Central memory CD8-positive, alpha-beta T cell (primary cell): ENCODE measurements around the gene DENND2C.
"Not testable (repeated sequence)": the region's sequence is repeated elsewhere in the genome, so short reads cannot be mapped to it uniquely, and the experiment has no call there.

Experiments
- ATAC-seq: fragments of 150-1000 bp; cut with Tn5 transposase; replicated peaks from 2 replicates; pipeline ENCODE4 v1.10.0; 2022; ENCODE audit warnings: mild to moderate bottlenecking, moderate FRiP score, moderate number of reproducible peaks; ENCODE audit not compliant: poor library complexity, severe bottlenecking; ENCODE audit errors: extremely low read depth
- DNase-seq, 2 donors: peaks; one replicate each; pipeline ENCODE4 v3.0.0; 2021; ENCODE audit warnings: low spot score in 2 of 2
- H3K27ac Mint-ChIP-seq: one replicate; pipeline ENCODE4 v1.8.0; 2022; ENCODE audit warnings: low read depth, mild to moderate bottlenecking, moderate library complexity, mixed read lengths
- H3K27me3 Mint-ChIP-seq: one replicate; pipeline ENCODE4 v1.8.0; 2022; ENCODE audit warnings: mixed read lengths
- H3K36me3 Mint-ChIP-seq: one replicate; pipeline ENCODE4 v1.8.0; 2022; ENCODE audit warnings: mild to moderate bottlenecking, moderate library complexity, mixed read lengths; ENCODE audit not compliant: insufficient read depth
- H3K4me1 Mint-ChIP-seq: one replicate; pipeline ENCODE4 v1.8.0; 2022; ENCODE audit warnings: mixed read lengths
- H3K4me3 Mint-ChIP-seq: one replicate; pipeline ENCODE4 v1.8.0; 2022; ENCODE audit warnings: mild to moderate bottlenecking, moderate library complexity, mixed read lengths
- H3K9me3 Mint-ChIP-seq: one replicate; pipeline ENCODE4 v1.8.0; 2022; ENCODE audit warnings: mixed read lengths

The DENND2C gene

GRCh38 chr1:114586513-114587047, 83.3 kb downstream of the DENND2C start:
- H3K9me3 Mint-ChIP-seq = no peaks in the 10 kb centered on the region
- H3K27me3 Mint-ChIP-seq = no peaks in the 10 kb centered on the region
- H3K4me3 Mint-ChIP-seq = no peak overlapping the region
- H3K4me1 Mint-ChIP-seq = no peaks in the 10 kb centered on the region
- ATAC-seq (no peak), DNase-seq (no peak)
- no peak overlapping the region for H3K27ac Mint-ChIP-seq
- peaks cover 5% of the 10 kb centered on the region for H3K36me3 Mint-ChIP-seq

DNA sequence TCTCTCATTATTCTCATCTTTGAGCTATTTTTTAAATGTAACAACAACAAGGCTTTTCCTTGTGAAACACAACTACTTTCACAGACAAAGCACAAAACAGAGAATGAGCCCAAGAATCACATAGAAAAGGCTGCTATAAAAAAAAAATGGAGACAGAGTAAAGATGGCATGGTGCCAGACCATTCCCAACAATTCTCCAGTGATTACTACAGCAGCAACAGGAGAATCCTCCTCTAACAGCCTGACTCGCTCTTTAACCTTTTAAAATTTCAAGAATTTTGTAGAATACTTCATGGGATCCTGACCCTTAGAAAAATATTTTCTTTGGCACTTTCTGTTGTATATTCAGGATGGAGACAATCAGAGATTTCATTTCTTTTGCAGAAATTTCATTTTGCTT, 84.6 kb downstream of the DENND2C start:
- H3K4me3 Mint-ChIP-seq = no peak overlapping the region
- no peaks in the 10 kb centered on the region for H3K4me1 Mint-ChIP-seq
- no peak for ATAC-seq
- no peak overlapping the region for H3K27ac Mint-ChIP-seq
- H3K27me3 Mint-ChIP-seq = no peaks in the 10 kb centered on the region
- H3K9me3 Mint-ChIP-seq = no peaks in the 10 kb centered on the region
- no peak for DNase-seq
- H3K36me3 Mint-ChIP-seq = peaks cover 11% of the 10 kb centered on the region

- Mint-ChIP-seq H3K4me3 (peak within 1 kb of the TSS; percentile 90), H3K27ac (peak within 1 kb of the TSS; percentile 94), H3K4me1 (peaks cover 10% of the 10 kb centered on the region), H3K9me3 (no peaks in the 10 kb centered on the region), H3K27me3 (no peaks in the 10 kb centered on the region), H3K36me3 (peaks cover 40% of the 10 kb centered on the region)
- ATAC-seq = peak; percentile 94
- peak; percentile 85 to 96 for DNase-seq
Measured at GRCh38 chr1:114581335-114582287, 88.2 kb downstream of the DENND2C start, which contains the start of gene BCAS2. TSS of gene BCAS2 (minus strand) at chr1:114581615. CDS start at chr1:114581591, 24 bp downstream.

DNA sequence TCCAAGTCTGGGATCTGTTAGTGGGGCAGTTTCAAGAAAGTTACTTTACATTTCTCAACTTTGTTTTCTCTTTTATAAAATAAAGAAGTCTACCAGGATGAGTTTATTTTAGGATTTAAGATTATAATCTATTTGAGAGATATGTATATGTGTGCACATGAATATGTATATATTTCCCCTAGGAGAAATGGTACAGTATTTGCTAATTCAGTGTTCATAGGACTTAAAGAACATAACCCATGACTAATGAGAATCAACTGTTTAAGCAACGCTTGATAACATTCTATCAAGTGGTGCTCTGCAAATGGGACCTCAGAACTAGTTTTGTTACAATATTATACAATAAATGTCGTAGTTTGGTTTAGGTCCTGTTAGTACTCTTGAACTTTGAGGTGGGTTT, 95.5 kb downstream of the DENND2C start:
- Mint-ChIP-seq H3K4me1 (peaks cover 14% of the 10 kb centered on the region), H3K9me3 (no peaks in the 10 kb centered on the region)
- ATAC-seq = no peak

DNA sequence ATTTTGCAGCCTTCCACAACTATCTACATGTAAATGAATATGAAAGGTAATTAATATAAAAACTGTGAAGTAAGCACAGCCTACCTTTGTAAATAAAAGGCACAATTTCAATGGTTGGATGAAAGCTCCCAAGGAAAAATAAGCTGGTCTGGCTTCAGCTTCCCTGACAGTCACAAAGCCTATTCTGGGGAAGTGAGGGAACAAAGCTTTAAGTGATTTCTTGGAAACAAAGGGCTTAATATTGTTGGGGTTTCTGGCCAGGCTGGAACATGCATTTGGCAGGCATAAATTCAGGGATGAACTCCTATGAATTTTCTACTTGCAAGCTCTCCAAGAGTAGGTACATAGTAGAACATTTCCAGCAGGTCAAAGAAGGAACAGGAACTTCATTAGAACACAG, 105.7 kb downstream of the DENND2C start:
- DNase-seq (no peak), ATAC-seq (no peak)
- no peak overlapping the region for H3K4me3 Mint-ChIP-seq
- no peaks in the 10 kb centered on the region for H3K9me3 Mint-ChIP-seq
- no peaks in the 10 kb centered on the region for H3K27me3 Mint-ChIP-seq
- H3K27ac Mint-ChIP-seq = no peak overlapping the region
- no peaks in the 10 kb centered on the region for H3K4me1 Mint-ChIP-seq
- peaks cover 39% of the 10 kb centered on the region for H3K36me3 Mint-ChIP-seq

More for the DNA sequence above, 95.5 kb downstream of the DENND2C start:
- Mint-ChIP-seq H3K27ac (no peak overlapping the region), H3K36me3 (peaks cover 78% of the 10 kb centered on the region), H3K27me3 (no peaks in the 10 kb centered on the region), H3K4me3 (no peak overlapping the region)
- no peak for DNase-seq

DNA sequence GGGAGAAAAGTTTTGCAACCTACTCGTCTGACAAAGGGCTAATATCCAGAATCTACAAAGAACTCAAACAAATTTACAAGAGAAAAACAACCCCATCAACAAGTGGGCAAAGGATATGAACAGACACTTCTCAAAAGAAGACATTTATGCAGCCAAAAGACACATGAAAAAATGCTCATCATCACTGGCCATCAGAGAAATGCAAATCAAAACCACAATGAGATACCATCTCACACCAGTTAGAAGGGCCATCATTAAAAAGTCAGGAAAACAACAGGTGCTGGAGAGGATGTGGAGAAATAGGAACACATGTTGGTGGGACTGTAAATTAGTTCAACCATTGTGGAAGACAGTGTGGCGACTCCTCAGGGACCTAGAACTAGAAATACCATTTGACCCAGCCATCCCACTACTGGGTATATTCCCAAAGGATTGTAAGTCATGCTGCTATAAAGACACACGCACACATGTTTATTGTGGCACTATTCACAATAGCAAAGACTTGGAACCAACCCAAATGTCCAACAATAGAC, 106.8 kb downstream of the DENND2C start:
- peaks cover 28% of the 10 kb centered on the region for H3K36me3 Mint-ChIP-seq
- not testable (repeated sequence) for ATAC-seq, H3K27me3 Mint-ChIP-seq, H3K9me3 Mint-ChIP-seq, H3K4me1 Mint-ChIP-seq, DNase-seq, H3K4me3 Mint-ChIP-seq, H3K27ac Mint-ChIP-seq

DNA sequence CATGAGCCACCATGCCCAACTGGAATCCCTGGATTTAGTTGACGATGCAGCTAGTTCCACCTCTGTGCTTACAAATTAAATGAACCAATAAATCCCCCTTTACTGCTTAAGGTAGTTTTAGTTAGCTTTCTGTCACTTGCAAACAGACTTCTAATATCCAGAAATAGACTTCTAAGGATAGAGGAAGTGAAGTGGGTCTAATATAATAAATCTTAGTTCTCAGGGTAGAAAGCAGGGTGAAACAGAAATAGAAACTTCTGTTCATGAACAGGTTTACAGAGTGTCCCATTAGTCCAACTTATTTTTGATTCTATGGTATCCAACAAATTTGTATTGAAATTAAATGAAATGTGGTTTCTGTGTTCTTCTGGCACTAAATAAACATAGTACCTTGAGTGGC, 108.5 kb downstream of the DENND2C start:
- no peak for ATAC-seq
- no peak overlapping the region for H3K4me3 Mint-ChIP-seq
- peaks cover 12% of the 10 kb centered on the region for H3K36me3 Mint-ChIP-seq
- no peaks in the 10 kb centered on the region for H3K27me3 Mint-ChIP-seq
- no peaks in the 10 kb centered on the region for H3K9me3 Mint-ChIP-seq
- no peak for DNase-seq
- no peak overlapping the region for H3K27ac Mint-ChIP-seq
- no peaks in the 10 kb centered on the region for H3K4me1 Mint-ChIP-seq

DNA sequence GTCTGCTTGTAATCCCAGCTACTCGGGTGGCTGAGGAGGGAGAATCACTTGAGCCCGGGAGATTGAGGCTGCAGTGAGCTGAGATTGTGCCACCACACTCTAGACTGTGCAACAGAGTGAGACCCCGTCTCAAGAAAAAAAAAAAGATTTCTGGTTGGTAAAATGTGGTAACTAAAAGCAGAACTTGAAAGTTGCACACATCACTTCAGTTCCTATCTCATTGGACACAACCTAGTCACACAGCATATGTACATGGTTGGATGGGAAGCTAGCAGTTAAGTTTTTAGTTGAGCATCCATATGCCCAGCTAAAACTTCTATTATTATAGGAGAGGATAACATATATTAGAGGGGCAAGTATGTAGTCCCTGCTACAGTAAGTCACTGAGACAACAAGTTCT, 110.5 kb downstream of the DENND2C start:
- H3K4me3 Mint-ChIP-seq = no peak overlapping the region
- no peak for DNase-seq
- H3K36me3 Mint-ChIP-seq = no peaks in the 10 kb centered on the region
- no peak overlapping the region for H3K27ac Mint-ChIP-seq
- H3K4me1 Mint-ChIP-seq = no peaks in the 10 kb centered on the region
- H3K9me3 Mint-ChIP-seq = no peaks in the 10 kb centered on the region
- no peaks in the 10 kb centered on the region for H3K27me3 Mint-ChIP-seq
- ATAC-seq = no peak

GRCh38 chr1:114558544-114558943, 111.3 kb downstream of the DENND2C start:
- H3K27me3 Mint-ChIP-seq = no peaks in the 10 kb centered on the region
- H3K36me3 Mint-ChIP-seq = no peaks in the 10 kb centered on the region
- H3K27ac Mint-ChIP-seq = no peak overlapping the region
- H3K9me3 Mint-ChIP-seq = no peaks in the 10 kb centered on the region
- DNase-seq = no peak
- H3K4me1 Mint-ChIP-seq = no peaks in the 10 kb centered on the region
- ATAC-seq = no peak
- H3K4me3 Mint-ChIP-seq = no peak overlapping the region

GRCh38 chr1:114554577-114554976, 115.3 kb downstream of the DENND2C start:
- no peak for ATAC-seq
- H3K27me3 Mint-ChIP-seq = no peaks in the 10 kb centered on the region
- H3K4me1 Mint-ChIP-seq = no peaks in the 10 kb centered on the region
- H3K4me3 Mint-ChIP-seq = no peak overlapping the region
- no peak for DNase-seq
- no peaks in the 10 kb centered on the region for H3K9me3 Mint-ChIP-seq
- no peak overlapping the region for H3K27ac Mint-ChIP-seq
- no peaks in the 10 kb centered on the region for H3K36me3 Mint-ChIP-seq

DNA sequence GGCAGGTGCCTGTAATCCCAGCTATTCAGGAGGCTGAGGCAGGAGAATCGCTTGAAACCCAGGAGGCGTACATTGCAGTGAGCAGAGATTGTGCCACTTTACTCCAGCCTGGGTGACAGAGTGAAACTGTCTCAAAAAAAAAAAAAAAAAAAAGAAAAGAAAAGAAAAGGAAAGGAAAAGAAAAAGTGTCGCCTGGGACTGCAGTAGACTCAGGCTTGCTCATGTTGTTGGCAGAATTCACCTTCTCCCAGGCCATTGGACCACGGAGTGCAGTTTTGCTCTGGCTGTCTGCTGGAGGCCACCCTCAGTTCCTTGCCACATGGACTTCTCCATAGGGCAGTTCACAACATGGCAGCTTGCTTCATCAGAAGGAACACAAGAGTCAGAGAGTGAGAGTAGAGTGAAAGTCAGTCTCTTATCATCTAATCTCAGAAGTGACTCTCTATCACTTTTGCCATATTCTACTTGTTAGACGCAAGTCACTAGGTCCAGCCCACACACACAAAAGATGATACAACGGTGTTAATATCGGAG, 117.7 kb downstream of the DENND2C start:
- Mint-ChIP-seq H3K9me3 (no peaks in the 10 kb centered on the region), H3K4me3 (no peak overlapping the region), H3K27ac (no peak overlapping the region), H3K27me3 (no peaks in the 10 kb centered on the region), H3K4me1 (no peaks in the 10 kb centered on the region), H3K36me3 (no peaks in the 10 kb centered on the region)
- no peak for DNase-seq
- no peak for ATAC-seq

DNA sequence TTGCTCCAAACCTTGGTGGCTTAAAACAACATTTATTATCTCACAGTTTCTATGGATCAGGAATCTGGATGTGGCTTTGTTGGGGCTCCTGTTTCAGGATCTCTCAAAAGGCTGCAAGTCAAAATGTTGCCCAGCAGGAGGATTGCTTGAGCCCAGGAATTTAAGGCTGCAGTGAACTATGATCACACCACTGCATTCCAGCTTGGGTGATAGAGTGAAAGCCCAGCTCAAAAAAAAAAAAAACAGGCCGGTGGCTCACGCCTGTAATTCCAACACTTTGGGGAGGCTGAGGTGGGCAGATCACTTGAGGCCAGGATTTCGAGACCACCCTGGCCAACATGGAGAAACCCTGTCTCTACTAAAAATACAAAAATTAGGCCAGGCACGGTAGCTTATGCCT, 118.4 kb downstream of the DENND2C start:
- no peaks in the 10 kb centered on the region for H3K4me1 Mint-ChIP-seq
- H3K36me3 Mint-ChIP-seq = no peaks in the 10 kb centered on the region
- H3K4me3 Mint-ChIP-seq = no peak overlapping the region
- DNase-seq = no peak
- no peaks in the 10 kb centered on the region for H3K27me3 Mint-ChIP-seq
- no peaks in the 10 kb centered on the region for H3K9me3 Mint-ChIP-seq
- no peak for ATAC-seq
- H3K27ac Mint-ChIP-seq = no peak overlapping the region

DNA sequence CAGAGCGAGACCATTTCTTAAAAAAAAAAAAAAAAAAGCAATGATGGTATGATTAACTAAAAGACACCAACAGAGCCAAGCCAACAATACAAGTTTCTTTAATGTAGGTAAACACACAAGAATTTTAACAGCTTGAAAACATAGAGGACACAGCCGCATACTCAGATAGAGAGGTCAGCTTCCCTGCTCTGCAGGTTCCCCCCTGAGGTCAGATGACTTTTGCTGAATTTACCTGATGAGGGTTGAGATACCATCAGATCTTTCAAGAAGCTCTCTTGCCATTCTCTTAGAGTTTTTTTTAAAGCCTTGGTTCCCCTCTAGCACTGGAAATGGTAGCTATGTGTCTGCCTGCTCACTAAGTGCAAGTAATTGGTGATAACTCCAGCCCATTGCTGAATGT, 119.5 kb downstream of the DENND2C start:
- Mint-ChIP-seq H3K9me3 (no peaks in the 10 kb centered on the region), H3K27me3 (no peaks in the 10 kb centered on the region), H3K4me1 (no peaks in the 10 kb centered on the region), H3K36me3 (no peaks in the 10 kb centered on the region), H3K4me3 (no peak overlapping the region), H3K27ac (no peak overlapping the region)
- ATAC-seq = no peak
- DNase-seq = no peak
